Measurements from ENCODE around the gene RAD54L. TPM values are rescaled to one million over a fixed set of nuclear protein-coding genes. Genes with fewer than 3 reads are reported as not detected.
A peak's percentile ranks its signal among the peaks of the same experiment; 100 is the strongest.
"Not testable (repeated sequence)": the region's sequence is repeated elsewhere in the genome, so short reads cannot be mapped to it uniquely, and the experiment has no call there.

RAD54L gene
- total RNA-seq, 6 experiments from 2014 or later = 3.8 to 10.9 (median 8.3) TPM

GRCh38 chr1:46309401-46310159 is 62.0 kb downstream of the RAD54L start:
- TF ChIP-seq CTCF (IDR thresholded peaks at IDR 0.05) = no peak
- Mint-ChIP-seq H3K4me3 (no peak overlapping the region), H3K4me1 (ENCODE audit: low read depth) (peaks cover 20% of the 10 kb centered on the region), H3K27ac (no peak overlapping the region), H3K36me3 (ENCODE audit: low read depth) (peaks cover 27% of the 10 kb centered on the region), H3K9me3 (no peaks in the 10 kb centered on the region), H3K27me3 (ENCODE audit: insufficient read depth) (no peaks in the 10 kb centered on the region; the same call in 1 of the 2 replicates)
- no peak for DNase-seq

- Mint-ChIP-seq H3K27ac (no peak overlapping the region), H3K36me3 (ENCODE audit: low read depth) (peaks cover 31% of the 10 kb centered on the region), H3K4me3 (no peak overlapping the region), H3K4me1 (ENCODE audit: low read depth) (peaks cover 25% of the 10 kb centered on the region), H3K27me3 (ENCODE audit: insufficient read depth) (no peaks in the 10 kb centered on the region; the same call in 1 of the 2 replicates), H3K9me3 (no peaks in the 10 kb centered on the region)
- no peak for TF ChIP-seq CTCF (IDR thresholded peaks at IDR 0.05)
- no peak for DNase-seq
These were observed 62.8 kb downstream of the RAD54L start for GRCh38 chr1:46310321-46310720.

- Mint-ChIP-seq H3K9me3 (no peaks in the 10 kb centered on the region), H3K4me1 (ENCODE audit: low read depth) (peaks cover 16% of the 10 kb centered on the region), H3K4me3 (no peak overlapping the region), H3K27ac (peak overlapping the region; percentile 20; the same call in 1 of the 2 replicates), H3K27me3 (ENCODE audit: insufficient read depth) (no peaks in the 10 kb centered on the region; the same call in 1 of the 2 replicates), H3K36me3 (ENCODE audit: low read depth) (peaks cover 14% of the 10 kb centered on the region; the same call in 1 of the 2 replicates)
- no peak for TF ChIP-seq CTCF (IDR thresholded peaks at IDR 0.05)
- peak; percentile 47 for DNase-seq
These were observed 68.3 kb downstream of the RAD54L start for GRCh38 chr1:46315669-46316403.

GRCh38 chr1:46317323-46317722 is 69.8 kb downstream of the RAD54L start:
- TF ChIP-seq CTCF (IDR thresholded peaks at IDR 0.05) = no peak
- DNase-seq = no peak
- Mint-ChIP-seq H3K27me3 (ENCODE audit: insufficient read depth) (no peaks in the 10 kb centered on the region), H3K36me3 (ENCODE audit: low read depth) (peaks cover 14% of the 10 kb centered on the region; the same call in 1 of the 2 replicates), H3K4me3 (no peak overlapping the region), H3K9me3 (no peaks in the 10 kb centered on the region), H3K27ac (no peak overlapping the region), H3K4me1 (ENCODE audit: low read depth) (peaks cover 16% of the 10 kb centered on the region)

- peaks cover 16% of the 10 kb centered on the region for H3K4me1 Mint-ChIP-seq (ENCODE audit: low read depth)
- not testable (repeated sequence) for H3K27me3 Mint-ChIP-seq (ENCODE audit: insufficient read depth); DNase-seq; H3K27ac Mint-ChIP-seq; H3K9me3 Mint-ChIP-seq; H3K4me3 Mint-ChIP-seq; H3K36me3 Mint-ChIP-seq (ENCODE audit: low read depth)
These were observed 71.7 kb downstream of the RAD54L start for GRCh38 chr1:46319301-46319700.

GRCh38 chr1:46319960-46320914 is 72.7 kb downstream of the RAD54L start:
- not testable (repeated sequence) for H3K9me3 Mint-ChIP-seq; H3K27me3 Mint-ChIP-seq (ENCODE audit: insufficient read depth); H3K36me3 Mint-ChIP-seq (ENCODE audit: low read depth); H3K4me3 Mint-ChIP-seq; DNase-seq; H3K27ac Mint-ChIP-seq; H3K4me1 Mint-ChIP-seq (ENCODE audit: low read depth)

- H3K9me3 Mint-ChIP-seq; H3K27me3 Mint-ChIP-seq (ENCODE audit: insufficient read depth); H3K36me3 Mint-ChIP-seq (ENCODE audit: low read depth); H3K27ac Mint-ChIP-seq; DNase-seq; H3K4me3 Mint-ChIP-seq; H3K4me1 Mint-ChIP-seq (ENCODE audit: low read depth): not testable (repeated sequence)
These were observed 74.6 kb downstream of the RAD54L start for GRCh38 chr1:46322191-46322590.

- not testable (repeated sequence) for H3K36me3 Mint-ChIP-seq (ENCODE audit: low read depth); DNase-seq; H3K4me1 Mint-ChIP-seq (ENCODE audit: low read depth); H3K9me3 Mint-ChIP-seq; H3K4me3 Mint-ChIP-seq; H3K27ac Mint-ChIP-seq; H3K27me3 Mint-ChIP-seq (ENCODE audit: insufficient read depth)
These were observed 77.9 kb downstream of the RAD54L start for GRCh38 chr1:46325285-46326076.
